Liver (tissue), 9 donors: ENCODE results near the gene CLCN4. TPM values are rescaled to one million over a fixed set of nuclear protein-coding genes. Genes with fewer than 3 reads are reported as not detected.

Experiments used
- DNase-seq: peaks from one replicate; pipeline ENCODE4 v3.0.0-alpha.2; 2017; ENCODE audit warnings: low spot score
- H3K27ac ChIP-seq, 2 donors: one replicate each; pipeline ENCODE4 v1.7.0; 2013; ENCODE audit warnings: inconsistent platforms in 2 of 2, low read length in 2 of 2, control low read depth in 1 of 2, low read depth in 1 of 2, mild to moderate bottlenecking in 1 of 2
- H3K27me3 ChIP-seq, 4 donors: one replicate each; pipeline versions ENCODE4 v1.6.1 to v1.7.0; 2013; ENCODE audit warnings: low read length in 3 of 4, inconsistent platforms in 1 of 4, mild to moderate bottlenecking in 1 of 4, moderate library complexity in 1 of 4; ENCODE audit not compliant: control insufficient read depth in 4 of 4, insufficient read depth in 4 of 4
- H3K36me3 ChIP-seq, 4 donors: one replicate each; pipeline versions ENCODE4 v1.6.1 to v1.7.0; 2013; ENCODE audit warnings: low read length in 3 of 4, mild to moderate bottlenecking in 3 of 4, low read depth in 1 of 4, moderate library complexity in 1 of 4; ENCODE audit not compliant: control insufficient read depth in 4 of 4, insufficient read depth in 3 of 4
- H3K4me1 ChIP-seq, 4 donors: one replicate each; pipeline versions ENCODE4 v1.6.1 to v1.7.0; 2013; ENCODE audit warnings: low read length in 3 of 4, mild to moderate bottlenecking in 3 of 4, moderate library complexity in 1 of 4; ENCODE audit not compliant: control insufficient read depth in 4 of 4, insufficient read depth in 4 of 4
- H3K4me3 ChIP-seq, 3 donors: one replicate each; pipeline versions ENCODE4 v1.6.1 to v1.7.0; 2013; ENCODE audit warnings: low read length in 3 of 3, control low read depth in 1 of 3, low read depth in 1 of 3, mild to moderate bottlenecking in 1 of 3
- H3K9ac ChIP-seq, 2 donors: one replicate each; pipeline ENCODE4 v1.7.0; 2013; ENCODE audit warnings: low read length in 2 of 2, mild to moderate bottlenecking in 2 of 2, moderate library complexity in 2 of 2, control low read depth in 1 of 2, low read depth in 1 of 2
- H3K9me3 ChIP-seq, 4 donors: one replicate each; pipeline versions ENCODE4 v1.6.1 to v1.7.0; 2013; ENCODE audit warnings: low read length in 3 of 4; ENCODE audit not compliant: control insufficient read depth in 4 of 4
- EGR1 ChIP-seq, 2 donors: IDR thresholded peaks; 2 replicates each; pipeline ENCODE4 v1.6.1; 2016 to 2018; ENCODE audit warnings: antibody characterized with exemption in 2 of 2, low read depth in 2 of 2
- FOXA1 ChIP-seq: IDR thresholded peaks from 2 replicates; pipeline ENCODE4 v1.6.1; 2016; ENCODE audit warnings: antibody characterized with exemption
- FOXA2 ChIP-seq: IDR thresholded peaks from 2 replicates; pipeline ENCODE4 v1.6.1; 2016; ENCODE audit warnings: antibody characterized with exemption
- GABPA ChIP-seq, 2 donors: IDR thresholded peaks in 1 of 2; conservative IDR thresholded peaks in 1 of 2; 2 replicates each; pipeline ENCODE4 v1.6.1; 2016; ENCODE audit warnings: antibody characterized with exemption in 2 of 2, mild to moderate bottlenecking in 1 of 2, moderate library complexity in 1 of 2
- HNF4A ChIP-seq, 2 donors: conservative IDR thresholded peaks; 2 replicates each; pipeline ENCODE4 v1.6.1; 2016; ENCODE audit warnings: antibody characterized with exemption in 2 of 2, mild to moderate bottlenecking in 2 of 2
- HNF4G ChIP-seq: IDR thresholded peaks from 2 replicates; pipeline ENCODE4 v1.6.1; 2016; ENCODE audit warnings: antibody characterized with exemption
- JUND ChIP-seq, 2 donors: IDR thresholded peaks; 2 replicates each; pipeline ENCODE4 v1.6.1; 2016; ENCODE audit warnings: antibody characterized with exemption in 2 of 2
- NR2F2 ChIP-seq: IDR thresholded peaks from 2 replicates; pipeline ENCODE4 v1.6.1; 2016; ENCODE audit warnings: antibody characterized with exemption
- RAD21 ChIP-seq, 2 donors: IDR thresholded peaks; 2 replicates each; pipeline ENCODE4 v1.6.1; 2016; ENCODE audit warnings: antibody characterized with exemption in 2 of 2, mild to moderate bottlenecking in 2 of 2
- RXRA ChIP-seq, 2 donors: IDR thresholded peaks; 2 replicates each; pipeline ENCODE4 v1.6.1; 2017 to 2018; ENCODE audit warnings: antibody characterized with exemption in 2 of 2, mild to moderate bottlenecking in 1 of 2
- SP1 ChIP-seq: IDR thresholded peaks from 2 replicates; pipeline ENCODE4 v1.6.1; 2018; ENCODE audit warnings: antibody characterized with exemption, mild to moderate bottlenecking
- TAF1 ChIP-seq: conservative IDR thresholded peaks from 2 replicates; pipeline ENCODE4 v1.6.1; 2016; ENCODE audit warnings: antibody characterized with exemption, mild to moderate bottlenecking
- YY1 ChIP-seq: IDR thresholded peaks from 2 replicates; pipeline ENCODE4 v1.6.1; 2016; ENCODE audit warnings: antibody characterized with exemption, mild to moderate bottlenecking
- WGBS: extraction: QIAGEN DNeasy Blood & Tissue Kit; methylation state at CpG from one replicate; pipeline ENCODE4 v1.1.7; 2013; 5-methylcytosine and 5-hydroxymethylcytosine counted together
- polyA plus RNA-seq, 2 donors: library from polyadenylated mRNA; stranded (reverse) in 1 of 2; unstranded in 1 of 2; fragments of 200-250 nt in 1 of 2; fragments of >200 nt in 1 of 2; fragmentation: Nextera tagmentation in 1 of 2; extraction: Ambion mirVana in 1 of 2; gene quantifications; one replicate each; pipeline versions ENCODE4 v1.2.1 to v1.2.3, GENCODE V29; 2013 to 2015
- total RNA-seq, 2 donors: library from RNA; depleted of rRNA; stranded (reverse); fragments of >200 nt; gene quantifications; one replicate each; pipeline ENCODE4 v1.2.3, GENCODE V29; 2014
- TF ChIP-seq, protein P1 (sequence below): IDR thresholded peaks from 2 replicates; pipeline ENCODE4 v1.6.1; 2016; ENCODE audit warnings: antibody characterized with exemption
- TF ChIP-seq, protein P2 (sequence below): fragments of 150-350 bp; IDR thresholded peaks from 2 replicates; pipeline ENCODE4 v1.5.1; 2017; ENCODE audit warnings: improper control_type of control experiment, low read depth, low read length; ENCODE audit not compliant: missing input control
- TF ChIP-seq, protein P3 (sequence below): IDR thresholded peaks from 2 replicates; pipeline ENCODE4 v1.6.1; 2016; ENCODE audit warnings: antibody characterized with exemption, mild to moderate bottlenecking
- TF ChIP-seq, protein P4 (sequence below): IDR thresholded peaks from 2 replicates; pipeline ENCODE4 v1.6.1; 2016; ENCODE audit warnings: antibody characterized with exemption
- TF ChIP-seq, protein P5 (sequence below): IDR thresholded peaks from 2 replicates; pipeline ENCODE4 v1.6.1; 2016; ENCODE audit warnings: antibody characterized with exemption
- donor health status: healthy.
- donor health status: healthy.
- donor health status: healthy.
- donor health status: healthy.
- donor health status: healthy.

CLCN4 gene
- total and polyA plus RNA-seq, 4 donors: 1.5 to 10.9 (median 4.0) TPM

DNA sequence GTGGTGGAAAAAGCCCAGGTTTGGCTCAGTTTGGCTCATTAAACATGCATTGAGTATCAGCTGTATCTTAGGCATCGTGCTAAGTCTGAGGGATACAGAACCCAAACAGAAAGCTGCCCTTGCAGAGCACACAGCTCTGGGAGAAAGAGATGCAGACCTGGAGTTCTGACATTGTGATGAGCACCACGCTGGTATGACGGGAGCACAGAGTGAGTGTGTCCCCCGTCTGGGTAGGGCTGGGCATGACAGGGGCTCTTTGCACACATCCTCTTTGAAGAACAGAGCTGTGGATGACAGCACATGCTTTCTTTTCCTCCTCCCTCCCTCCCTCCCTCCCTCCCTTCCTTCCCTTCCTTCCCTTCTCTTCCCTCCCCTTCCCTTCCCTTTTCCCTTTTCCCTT is 52.2 kb downstream of the CLCN4 start:
- H3K27ac ChIP-seq: no peak overlapping the region
- H3K4me1 ChIP-seq: no peaks in the 10 kb centered on the region
- H3K4me3 ChIP-seq: no peak overlapping the region
- TF ChIP-seq GABPA (IDR thresholded peaks at IDR 0.05 in 1 of 2, conservative IDR thresholded peaks at IDR 0.05 in 1 of 2): no peak
- TF ChIP-seq SP1: no peak
- TF ChIP-seq YY1: no peak
- TF ChIP-seq FOXA2: no peak
- TF ChIP-seq, protein P1, sequence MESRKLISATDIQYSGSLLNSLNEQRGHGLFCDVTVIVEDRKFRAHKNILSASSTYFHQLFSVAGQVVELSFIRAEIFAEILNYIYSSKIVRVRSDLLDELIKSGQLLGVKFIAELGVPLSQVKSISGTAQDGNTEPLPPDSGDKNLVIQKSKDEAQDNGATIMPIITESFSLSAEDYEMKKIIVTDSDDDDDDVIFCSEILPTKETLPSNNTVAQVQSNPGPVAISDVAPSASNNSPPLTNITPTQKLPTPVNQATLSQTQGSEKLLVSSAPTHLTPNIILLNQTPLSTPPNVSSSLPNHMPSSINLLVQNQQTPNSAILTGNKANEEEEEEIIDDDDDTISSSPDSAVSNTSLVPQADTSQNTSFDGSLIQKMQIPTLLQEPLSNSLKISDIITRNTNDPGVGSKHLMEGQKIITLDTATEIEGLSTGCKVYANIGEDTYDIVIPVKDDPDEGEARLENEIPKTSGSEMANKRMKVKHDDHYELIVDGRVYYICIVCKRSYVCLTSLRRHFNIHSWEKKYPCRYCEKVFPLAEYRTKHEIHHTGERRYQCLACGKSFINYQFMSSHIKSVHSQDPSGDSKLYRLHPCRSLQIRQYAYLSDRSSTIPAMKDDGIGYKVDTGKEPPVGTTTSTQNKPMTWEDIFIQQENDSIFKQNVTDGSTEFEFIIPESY: no peak
- no peak for TF ChIP-seq NR2F2
- TF ChIP-seq HNF4G: no peak
- TF ChIP-seq JUND (IDR thresholded peaks at IDR 0.05): no peak
- TF ChIP-seq, protein P2, sequence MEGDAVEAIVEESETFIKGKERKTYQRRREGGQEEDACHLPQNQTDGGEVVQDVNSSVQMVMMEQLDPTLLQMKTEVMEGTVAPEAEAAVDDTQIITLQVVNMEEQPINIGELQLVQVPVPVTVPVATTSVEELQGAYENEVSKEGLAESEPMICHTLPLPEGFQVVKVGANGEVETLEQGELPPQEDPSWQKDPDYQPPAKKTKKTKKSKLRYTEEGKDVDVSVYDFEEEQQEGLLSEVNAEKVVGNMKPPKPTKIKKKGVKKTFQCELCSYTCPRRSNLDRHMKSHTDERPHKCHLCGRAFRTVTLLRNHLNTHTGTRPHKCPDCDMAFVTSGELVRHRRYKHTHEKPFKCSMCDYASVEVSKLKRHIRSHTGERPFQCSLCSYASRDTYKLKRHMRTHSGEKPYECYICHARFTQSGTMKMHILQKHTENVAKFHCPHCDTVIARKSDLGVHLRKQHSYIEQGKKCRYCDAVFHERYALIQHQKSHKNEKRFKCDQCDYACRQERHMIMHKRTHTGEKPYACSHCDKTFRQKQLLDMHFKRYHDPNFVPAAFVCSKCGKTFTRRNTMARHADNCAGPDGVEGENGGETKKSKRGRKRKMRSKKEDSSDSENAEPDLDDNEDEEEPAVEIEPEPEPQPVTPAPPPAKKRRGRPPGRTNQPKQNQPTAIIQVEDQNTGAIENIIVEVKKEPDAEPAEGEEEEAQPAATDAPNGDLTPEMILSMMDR: no peak
- no peak for TF ChIP-seq EGR1 (IDR thresholded peaks at IDR 0.05; ENCODE audit: low read depth in 2 of 2)
- TF ChIP-seq HNF4A (conservative IDR thresholded peaks at IDR 0.05): no peak
- TF ChIP-seq RXRA (IDR thresholded peaks at IDR 0.05): no peak
- TF ChIP-seq FOXA1: no peak
- no peaks in the 10 kb centered on the region for H3K27me3 ChIP-seq
- no peak for DNase-seq
- H3K36me3 ChIP-seq: peaks cover 2 to 7% (median 3%) of the 10 kb centered on the region in 4 donors
- WGBS: 90% methylated on average over 4 of the region's 4 CpGs
- no peaks in the 10 kb centered on the region for H3K9me3 ChIP-seq
- no peak overlapping the region for H3K9ac ChIP-seq

DNA sequence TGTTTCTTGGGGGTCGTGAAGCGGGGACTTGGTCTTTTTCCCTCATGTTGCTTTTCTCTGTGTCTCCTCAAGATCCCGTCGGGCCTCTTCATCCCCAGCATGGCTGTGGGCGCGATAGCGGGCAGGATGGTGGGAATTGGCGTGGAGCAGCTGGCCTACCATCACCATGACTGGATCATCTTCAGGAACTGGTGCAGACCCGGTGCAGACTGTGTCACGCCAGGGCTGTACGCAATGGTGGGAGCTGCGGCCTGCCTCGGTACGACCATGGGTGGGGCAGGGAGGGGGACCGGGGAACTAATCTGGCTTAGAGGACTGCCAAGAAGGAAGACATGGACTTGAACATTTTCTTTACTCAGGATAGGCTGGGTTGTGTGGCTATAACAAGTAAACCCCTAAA is 55.6 kb downstream of the CLCN4 start:
- H3K9ac ChIP-seq: no peak overlapping the region
- H3K4me1 ChIP-seq: no peaks in the 10 kb centered on the region
- H3K36me3 ChIP-seq: peaks cover 2 to 5% (median 4%) of the 10 kb centered on the region in 4 donors
- WGBS: 97% methylated on average over 15 of the region's 15 CpGs
- H3K9me3 ChIP-seq: no peaks in the 10 kb centered on the region
- no peak for DNase-seq
- no peak overlapping the region for H3K27ac ChIP-seq
- H3K27me3 ChIP-seq: no peaks in the 10 kb centered on the region
- TF ChIP-seq JUND (IDR thresholded peaks at IDR 0.05) (no peak), SP1 (no peak), HNF4A (conservative IDR thresholded peaks at IDR 0.05) (no peak), RAD21 (IDR thresholded peaks at IDR 0.05) (no peak), TAF1 (no peak), GABPA (IDR thresholded peaks at IDR 0.05 in 1 of 2, conservative IDR thresholded peaks at IDR 0.05 in 1 of 2) (no peak), NR2F2 (no peak), YY1 (no peak), FOXA2 (no peak), FOXA1 (no peak), EGR1 (IDR thresholded peaks at IDR 0.05; ENCODE audit: low read depth in 2 of 2) (no peak)
- TF ChIP-seq, protein P3, sequence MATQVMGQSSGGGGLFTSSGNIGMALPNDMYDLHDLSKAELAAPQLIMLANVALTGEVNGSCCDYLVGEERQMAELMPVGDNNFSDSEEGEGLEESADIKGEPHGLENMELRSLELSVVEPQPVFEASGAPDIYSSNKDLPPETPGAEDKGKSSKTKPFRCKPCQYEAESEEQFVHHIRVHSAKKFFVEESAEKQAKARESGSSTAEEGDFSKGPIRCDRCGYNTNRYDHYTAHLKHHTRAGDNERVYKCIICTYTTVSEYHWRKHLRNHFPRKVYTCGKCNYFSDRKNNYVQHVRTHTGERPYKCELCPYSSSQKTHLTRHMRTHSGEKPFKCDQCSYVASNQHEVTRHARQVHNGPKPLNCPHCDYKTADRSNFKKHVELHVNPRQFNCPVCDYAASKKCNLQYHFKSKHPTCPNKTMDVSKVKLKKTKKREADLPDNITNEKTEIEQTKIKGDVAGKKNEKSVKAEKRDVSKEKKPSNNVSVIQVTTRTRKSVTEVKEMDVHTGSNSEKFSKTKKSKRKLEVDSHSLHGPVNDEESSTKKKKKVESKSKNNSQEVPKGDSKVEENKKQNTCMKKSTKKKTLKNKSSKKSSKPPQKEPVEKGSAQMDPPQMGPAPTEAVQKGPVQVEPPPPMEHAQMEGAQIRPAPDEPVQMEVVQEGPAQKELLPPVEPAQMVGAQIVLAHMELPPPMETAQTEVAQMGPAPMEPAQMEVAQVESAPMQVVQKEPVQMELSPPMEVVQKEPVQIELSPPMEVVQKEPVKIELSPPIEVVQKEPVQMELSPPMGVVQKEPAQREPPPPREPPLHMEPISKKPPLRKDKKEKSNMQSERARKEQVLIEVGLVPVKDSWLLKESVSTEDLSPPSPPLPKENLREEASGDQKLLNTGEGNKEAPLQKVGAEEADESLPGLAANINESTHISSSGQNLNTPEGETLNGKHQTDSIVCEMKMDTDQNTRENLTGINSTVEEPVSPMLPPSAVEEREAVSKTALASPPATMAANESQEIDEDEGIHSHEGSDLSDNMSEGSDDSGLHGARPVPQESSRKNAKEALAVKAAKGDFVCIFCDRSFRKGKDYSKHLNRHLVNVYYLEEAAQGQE: no peak
- TF ChIP-seq, protein P1: no peak
- TF ChIP-seq, protein P4, sequence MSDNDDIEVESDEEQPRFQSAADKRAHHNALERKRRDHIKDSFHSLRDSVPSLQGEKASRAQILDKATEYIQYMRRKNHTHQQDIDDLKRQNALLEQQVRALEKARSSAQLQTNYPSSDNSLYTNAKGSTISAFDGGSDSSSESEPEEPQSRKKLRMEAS: no peak
- TF ChIP-seq, protein P2: no peak
- TF ChIP-seq, protein P5, sequence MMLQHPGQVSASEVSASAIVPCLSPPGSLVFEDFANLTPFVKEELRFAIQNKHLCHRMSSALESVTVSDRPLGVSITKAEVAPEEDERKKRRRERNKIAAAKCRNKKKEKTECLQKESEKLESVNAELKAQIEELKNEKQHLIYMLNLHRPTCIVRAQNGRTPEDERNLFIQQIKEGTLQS: no peak
- H3K4me3 ChIP-seq: no peak overlapping the region
